NCI-H510A treated with DMSO at 0.1 percent for 48 hours (cell line): Measurements from ENCODE around the gene STK38L.

ENCODE experiments used
- DNase-seq: peaks from one replicate; lab custom pipeline; 2025; lab: John Stamatoyannopoulos, UW

Gene STK38L

GRCh38 chr12:27347779-27348178, 103.7 kb downstream of the STK38L start:
- no peak for DNase-seq

DNA sequence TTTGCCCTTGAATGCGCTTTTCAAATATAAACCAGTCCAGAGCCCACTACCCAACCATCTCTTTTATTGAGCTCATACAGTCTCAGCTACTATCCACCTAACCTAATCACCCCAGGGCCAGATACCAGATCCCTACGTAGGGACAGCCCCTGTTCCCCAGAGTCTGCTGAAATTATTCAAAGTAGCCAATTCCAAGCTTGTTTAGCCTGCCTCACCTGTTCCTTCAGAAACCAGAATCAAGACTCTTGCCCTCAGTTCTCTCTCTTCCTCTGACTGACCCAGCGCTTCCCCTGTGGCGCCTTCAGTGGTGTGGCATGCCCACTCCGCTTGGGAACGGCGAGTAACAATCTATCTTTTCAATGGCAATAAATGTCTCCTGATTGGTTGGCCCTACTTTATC, 107.4 kb downstream of the STK38L start:
- no peak for DNase-seq

DNA sequence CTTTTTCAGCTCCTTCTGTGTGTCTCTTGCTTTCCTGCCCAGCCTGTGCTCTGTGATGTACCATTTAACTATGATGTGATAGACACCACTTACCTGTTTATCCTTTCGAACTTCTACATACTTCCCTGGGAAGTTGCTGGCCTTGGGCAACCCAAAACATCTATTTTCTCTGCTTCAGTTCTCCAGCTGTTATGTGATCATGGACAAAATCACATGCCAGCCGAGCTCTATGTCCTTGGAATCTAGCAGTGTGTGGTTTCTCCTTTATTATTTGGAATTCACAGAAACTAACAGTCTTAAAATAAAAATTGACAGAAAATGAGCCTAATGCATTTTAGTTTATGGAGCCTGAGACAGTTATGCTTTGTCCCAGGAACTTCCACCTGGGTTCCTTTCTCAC, 111.4 kb downstream of the STK38L start:
- no peak for DNase-seq

- no peak for DNase-seq
These were observed 111.9 kb downstream of the STK38L start for GRCh38 chr12:27355979-27356378.

DNA sequence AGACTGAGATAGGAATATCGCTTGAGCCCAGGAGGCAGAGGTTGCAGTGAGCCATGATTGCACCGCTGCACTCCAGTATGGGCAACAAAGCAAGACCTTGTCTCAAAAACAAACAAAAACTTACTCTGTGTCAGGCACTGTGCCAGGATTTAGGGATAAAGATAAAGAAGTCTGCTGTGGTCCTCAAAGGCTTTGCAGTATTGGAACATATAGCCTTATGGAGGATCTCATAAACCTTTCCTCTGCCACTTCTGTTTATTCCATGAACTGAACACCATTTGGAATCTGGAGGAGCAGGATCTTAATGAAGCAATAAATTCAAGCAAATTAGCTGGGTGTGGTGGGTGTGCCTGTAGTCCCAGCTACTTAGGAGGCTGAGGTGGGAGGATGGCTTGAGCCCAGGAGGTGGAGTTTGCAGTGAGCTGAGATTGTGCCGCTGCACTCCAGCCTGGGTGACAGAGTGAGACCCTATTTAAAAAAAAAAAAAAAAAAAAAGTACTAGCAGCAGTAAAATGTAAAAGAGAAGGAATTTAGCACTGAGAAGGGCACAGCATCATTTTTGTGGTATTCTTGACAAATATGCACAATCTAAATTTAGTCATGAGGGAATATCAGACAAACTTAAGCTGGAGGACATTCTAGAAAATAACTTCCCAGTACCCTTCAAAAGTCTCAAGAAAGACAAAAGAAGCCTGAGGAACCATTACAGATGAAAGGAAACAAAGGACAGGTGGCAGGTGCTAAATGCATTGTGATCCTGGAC, 115.7 kb downstream of the STK38L start:
- DNase-seq, result no peak

DNA sequence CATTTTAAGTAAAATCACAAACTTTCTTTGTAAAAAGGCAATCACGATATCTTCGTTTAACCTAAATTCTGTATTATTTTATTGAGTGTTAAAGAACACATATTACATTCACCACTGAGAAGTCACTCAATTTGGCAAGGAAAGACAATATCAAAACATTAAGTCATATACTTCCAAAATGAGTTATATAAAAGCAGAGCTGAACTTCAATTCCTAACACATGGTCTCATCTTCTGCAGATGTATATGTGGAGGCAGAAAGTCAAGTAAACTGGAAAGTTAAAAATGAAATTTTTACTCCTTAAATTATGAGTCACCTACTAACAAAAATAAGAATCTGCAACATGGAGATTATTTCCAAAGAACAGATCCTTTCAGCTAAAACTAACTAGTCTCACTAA, 117.3 kb downstream of the STK38L start:
- DNase-seq, result no peak

GRCh38 chr12:27366621-27367020, 122.5 kb downstream of the STK38L start:
- DNase-seq, result no peak

DNA sequence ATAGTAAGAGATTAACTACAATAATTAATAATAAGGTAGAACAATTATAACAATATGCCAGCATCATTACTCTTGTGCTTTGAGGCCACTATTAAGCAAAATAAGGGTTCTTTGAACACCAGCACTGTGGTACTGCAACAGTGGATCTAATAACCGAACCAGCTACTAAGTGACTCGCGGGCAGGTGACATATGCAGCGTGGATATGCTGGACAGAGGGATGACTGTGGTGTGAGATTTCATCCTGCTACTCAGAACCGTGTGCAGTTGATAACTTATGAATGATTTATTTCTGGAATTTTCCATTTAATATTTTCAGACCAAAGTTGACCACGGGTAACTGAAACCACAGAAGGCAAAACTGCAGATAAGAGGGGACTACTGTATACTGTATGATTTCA, 123.0 kb downstream of the STK38L start:
- no peak for DNase-seq
